Right renal cortex interstitium (tissue), 3 donors: ENCODE measurements around the gene NARS2. TPM values are rescaled to one million over a fixed set of nuclear protein-coding genes. Genes with fewer than 3 reads are reported as not detected.
"Not testable (repeated sequence)": the region's sequence is repeated elsewhere in the genome, so short reads cannot be mapped to it uniquely, and the experiment has no call there.

Source experiments
- DNase-seq, 3 donors: peaks; one replicate each; pipeline ENCODE4 v3.0.0-alpha.2; 2013; ENCODE audit warnings: low read depth in 3 of 3, low spot score in 2 of 3
- polyA plus RNA-seq, 3 donors: library from polyadenylated mRNA; unstranded; fragments of 120-200 nt; gene quantifications; one replicate each; pipeline ENCODE4 v1.2.1, GENCODE V29; 2013; ENCODE audit not compliant: insufficient read length in 3 of 3

NARS2 gene
- polyA plus RNA-seq, 3 donors = 50.3 to 57.4 (median 56.7) TPM

- no peak for DNase-seq
Measured at GRCh38 chr11:78548911-78549590, 25.6 kb downstream of the NARS2 start.

GRCh38 chr11:78547931-78548705, 26.5 kb downstream of the NARS2 start:
- no peak for DNase-seq

- no peak for DNase-seq
Measured at GRCh38 chr11:78542007-78542406, 32.7 kb downstream of the NARS2 start.

GRCh38 chr11:78541537-78541936, 33.1 kb downstream of the NARS2 start:
- no peak for DNase-seq

- DNase-seq = no peak
Measured at GRCh38 chr11:78540256-78540655, 34.4 kb downstream of the NARS2 start.

- DNase-seq = no peak
Measured at GRCh38 chr11:78539506-78539905, 35.2 kb downstream of the NARS2 start.

- DNase-seq = no peak
Measured at GRCh38 chr11:78536933-78537332, 37.7 kb downstream of the NARS2 start.

GRCh38 chr11:78535920-78536319, 38.7 kb downstream of the NARS2 start:
- DNase-seq = no peak

- no peak for DNase-seq
Measured at GRCh38 chr11:78535027-78535426, 39.6 kb downstream of the NARS2 start.

- DNase-seq = no peak
Measured at GRCh38 chr11:78533399-78533798, 41.3 kb downstream of the NARS2 start.

GRCh38 chr11:78532991-78533390, 41.7 kb downstream of the NARS2 start:
- DNase-seq = no peak

GRCh38 chr11:78526497-78527146, 48.0 kb downstream of the NARS2 start:
- DNase-seq = no peak

- DNase-seq = no peak
Measured at GRCh38 chr11:78525720-78526119, 48.9 kb downstream of the NARS2 start.

- no peak for DNase-seq
Measured at GRCh38 chr11:78520230-78520629, 54.4 kb downstream of the NARS2 start.

GRCh38 chr11:78516281-78516680, 58.4 kb downstream of the NARS2 start:
- DNase-seq = no peak

- peak in 2 of 3 donors; percentile 8 to 13 for DNase-seq
Measured at GRCh38 chr11:78514922-78515502, 59.7 kb downstream of the NARS2 start.

- DNase-seq = not testable (repeated sequence)
Measured at GRCh38 chr11:78513085-78513484, 61.6 kb downstream of the NARS2 start.

- no peak for DNase-seq
Measured at GRCh38 chr11:78510597-78510996, 64.1 kb downstream of the NARS2 start.

- DNase-seq = no peak
Measured at GRCh38 chr11:78510025-78510596, 64.6 kb downstream of the NARS2 start.

GRCh38 chr11:78504708-78505107, 70.0 kb downstream of the NARS2 start:
- DNase-seq = no peak

- no peak for DNase-seq
Measured at GRCh38 chr11:78504181-78504580, 70.5 kb downstream of the NARS2 start.
